Ovary (tissue), 9 donors: Measurements from ENCODE around the gene CDC42BPA. TPM values are rescaled to one million over a fixed set of nuclear protein-coding genes. Genes with fewer than 3 reads are reported as not detected.

Experiments
- DNase-seq, 5 donors: peaks; one replicate each; pipeline ENCODE4 v3.0.0-alpha.2; 2019 to 2020
- H3K27ac ChIP-seq, 2 donors: fragments of 200-600 bp; one replicate each; pipeline versions ENCODE4 v1.5.1 to v1.8.0; 2019 to 2022
- H3K27me3 ChIP-seq: fragments of 200-600 bp; one replicate; pipeline ENCODE4 v1.8.0; 2022
- H3K36me3 ChIP-seq: fragments of 200-600 bp; sonication (generic); one replicate; pipeline ENCODE4 v1.5.1; 2019
- H3K4me1 ChIP-seq: one replicate; pipeline ENCODE4 v1.8.1; 2013; ENCODE audit warnings: mild to moderate bottlenecking, moderate library complexity; ENCODE audit not compliant: insufficient read depth
- H3K4me3 ChIP-seq: fragments of 200-600 bp; sonication (generic); one replicate; pipeline ENCODE4 v1.5.1; 2017
- H3K9me3 ChIP-seq, 2 donors: fragments of 200-600 bp in 1 of 2; sonication (generic) in 1 of 2; one replicate each; pipeline versions ENCODE4 v1.5.1 to v1.8.1; 2013 to 2019; ENCODE audit warnings: mild to moderate bottlenecking in 1 of 2, moderate library complexity in 1 of 2
- CTCF ChIP-seq, 3 donors: fragments of 450-650 bp in 2 of 3; fragments of 200-600 bp in 1 of 3; IDR thresholded peaks; one replicate each; pipeline versions ENCODE4 v1.5.1 to v1.8.0; 2016 to 2022; ENCODE audit warnings: antibody characterized with exemption in 3 of 3, mild to moderate bottlenecking in 1 of 3
- EP300 ChIP-seq: sonication (generic); formaldehyde crosslinking; IDR thresholded peaks from one replicate; pipeline ENCODE4 v1.6.1; 2017; ENCODE audit warnings: antibody characterized with exemption
- POLR2A ChIP-seq: fragments of 450-650 bp; IDR thresholded peaks from one replicate; pipeline ENCODE4 v1.6.1; 2017; ENCODE audit warnings: antibody characterized with exemption, mild to moderate bottlenecking, moderate library complexity
- WGBS, 3 donors: extraction: QIAGEN DNeasy Blood & Tissue Kit in 1 of 3; methylation state at CpG; one replicate each; pipeline versions ENCODE4 v1.1.5 to v1.1.7; 2013 to 2017; 5-methylcytosine and 5-hydroxymethylcytosine counted together
- intact Hi-C, 4 donors: fragments of 100-400 bp; cut with DNase I; formaldehyde crosslinking; loops; one replicate each; pipeline versions ENCODE4 v1.11.0 to v1.15.1; 2022 to 2023
- polyA plus RNA-seq, 2 donors: library from polyadenylated mRNA; stranded (reverse); fragments of 200-250 nt in 1 of 2; fragments of 350-450 nt in 1 of 2; fragmentation: Illumina TruSeq in 1 of 2; extraction: RNeasy Lipid Tissue Mini Kit (QIAGEN cat#74804) in 1 of 2; gene quantifications; one replicate each; pipeline ENCODE4 v1.2.3, GENCODE V29; 2013 to 2014
- total RNA-seq, 7 donors: library from RNA; depleted of rRNA in 2 of 7; stranded (reverse); fragments of >200 nt in 2 of 7; fragmentation: NEBNext Ultra II Directional in 3 of 7; extraction: Animal tissue kit (Norgen Biotek cat#: 25700) in 3 of 7; gene quantifications; one replicate each; pipeline versions ENCODE4 v1.1.0 to v1.2.4, GENCODE V29; 2016 to 2023
- donor health status: DM: no; HTN: no; CAD: no; lungs with moderate emphysema.
- donor health status: DM: no; HTN: no; CAD: no.
- donor health status: Bipolar disorder and iron deficiency.
- donor health status: DM: yes; HTN: yes; CAD: no.
- donor health status: DM: no; HTN: no; CAD: no.
- donor health status: DM: yes; HTN: yes; CAD: no.

The CDC42BPA gene
- total and polyA plus RNA-seq, 9 donors, result 11.1 to 56.2 (median 40.2) TPM

GRCh38 chr1:227175611-227176010 is 142.7 kb downstream of the CDC42BPA start:
- TF ChIP-seq EP300 (no peak), CTCF (IDR thresholded peaks at IDR 0.05) (no peak), POLR2A (no peak)
- H3K4me1 ChIP-seq, result no peaks in the 10 kb centered on the region
- no peaks in the 10 kb centered on the region for H3K36me3 ChIP-seq
- DNase-seq, result no peak
- H3K9me3 ChIP-seq, result no peaks in the 10 kb centered on the region
- intact Hi-C loops, result no loop called here
- WGBS, 3 donors, result 95 to 96% (median 95%) methylated on average over 4 of the region's 4 CpGs
- H3K4me3 ChIP-seq, result no peak overlapping the region
- H3K27ac ChIP-seq, result no peak overlapping the region
- H3K27me3 ChIP-seq, result no peaks in the 10 kb centered on the region

GRCh38 chr1:227174164-227174563 is 144.1 kb downstream of the CDC42BPA start:
- WGBS, 3 donors, result 92 to 97% (median 93%) methylated on average over 2 of the region's 2 CpGs
- H3K4me3 ChIP-seq, result no peak overlapping the region

GRCh38 chr1:227170361-227171166 is 147.7 kb downstream of the CDC42BPA start:
- DNase-seq, result no peak
- intact Hi-C loops, result loop anchor here in 1 of 4 donors (5.0 kb wide), 1 partner anchor 222 kb away; no protein-coding TSS in a partner anchor
- Histone ChIP-seq H3K9me3 (no peaks in the 10 kb centered on the region), H3K4me1 (no peaks in the 10 kb centered on the region), H3K4me3 (no peak overlapping the region), H3K27me3 (no peaks in the 10 kb centered on the region), H3K27ac (no peak overlapping the region), H3K36me3 (no peaks in the 10 kb centered on the region)
- TF ChIP-seq EP300 (no peak), CTCF (IDR thresholded peaks at IDR 0.05) (no peak), POLR2A (no peak)
- WGBS, 3 donors, result 36 to 58% (median 47%) methylated on average over 3 of the region's 3 CpGs

More at GRCh38 chr1:227174164-227174563, 144.1 kb downstream of the CDC42BPA start:
- Histone ChIP-seq H3K27me3 (no peaks in the 10 kb centered on the region), H3K4me1 (no peaks in the 10 kb centered on the region), H3K27ac (no peak overlapping the region), H3K36me3 (no peaks in the 10 kb centered on the region), H3K9me3 (no peaks in the 10 kb centered on the region)
- TF ChIP-seq POLR2A (no peak), EP300 (no peak), CTCF (IDR thresholded peaks at IDR 0.05) (no peak)
- DNase-seq, result no peak
- intact Hi-C loops, result loop anchor here in 1 of 4 donors (5.0 kb wide), 1 partner anchor 218 kb away; no protein-coding TSS in a partner anchor

DNA sequence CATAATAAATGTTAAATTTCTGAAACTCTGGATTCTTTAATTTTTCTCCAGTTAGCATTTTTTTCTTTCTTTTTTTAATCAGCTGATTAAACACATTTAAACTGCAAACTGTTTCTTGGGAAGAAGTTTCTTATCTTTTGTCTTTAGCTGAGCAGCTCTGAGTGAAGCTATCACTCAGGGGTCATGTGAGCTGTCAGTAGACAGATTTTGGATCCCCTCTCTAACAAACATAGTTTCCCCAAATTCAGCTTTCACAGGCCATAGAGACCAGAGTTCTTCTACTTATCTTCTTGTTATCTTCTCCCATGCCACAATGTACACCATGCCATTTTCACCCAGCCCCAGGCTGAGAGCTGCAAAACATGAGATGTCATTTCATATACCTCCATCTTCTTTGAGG is 148.9 kb downstream of the CDC42BPA start:
- H3K36me3 ChIP-seq, result no peaks in the 10 kb centered on the region
- no peaks in the 10 kb centered on the region for H3K27me3 ChIP-seq
- intact Hi-C loops, result no loop called here
- no peaks in the 10 kb centered on the region for H3K9me3 ChIP-seq
- no peak for DNase-seq
- no peak overlapping the region for H3K27ac ChIP-seq
- TF ChIP-seq CTCF (IDR thresholded peaks at IDR 0.05), result no peak
- no peak for TF ChIP-seq POLR2A
- no peak for TF ChIP-seq EP300
- H3K4me1 ChIP-seq, result no peaks in the 10 kb centered on the region
- no peak overlapping the region for H3K4me3 ChIP-seq
